Measurements from ENCODE around the gene STX7. TPM values are rescaled to one million over a fixed set of nuclear protein-coding genes. Genes with fewer than 3 reads are reported as not detected.

Gene STX7
- total RNA-seq, 1 experiment from 2014 or later: 41.0 TPM

GRCh38 chr6:132491303-132491702, 21.6 kb downstream of the STX7 start:
- Mint-ChIP-seq H3K27me3 (ENCODE audit: insufficient read depth, unreplicated experiment) (no peaks in the 10 kb centered on the region), H3K9me3 (ENCODE audit: unreplicated experiment) (no peaks in the 10 kb centered on the region), H3K27ac (ENCODE audit: unreplicated experiment) (no peak overlapping the region), H3K36me3 (ENCODE audit: insufficient read depth, unreplicated experiment) (peaks cover 13% of the 10 kb centered on the region), H3K4me3 (ENCODE audit: unreplicated experiment) (no peak overlapping the region), H3K4me1 (ENCODE audit: low read depth, unreplicated experiment) (no peaks in the 10 kb centered on the region)
- POLR2A ChIA-PET: no interaction called here
- H3K9me3 ChIP-seq: no peaks in the 10 kb centered on the region
- intact Hi-C loops (cut with micrococcal nuclease; ENCODE audit: unreplicated experiment): no loop called here
- no peak for DNase-seq
- H3K27me3 ChIP-seq (replicated peaks; ENCODE audit: control insufficient read depth, insufficient read depth, low read length): no peaks in the 10 kb centered on the region
- no TSS peak for BruUV-seq (replicated peaks)
- no peak overlapping the region for H3K4me3 ChIP-seq (ENCODE audit: low read depth, low read length)
- H3K36me3 ChIP-seq (ENCODE audit: control insufficient read depth, insufficient read depth, low read length): no peaks in the 10 kb centered on the region
- CTCF ChIA-PET: no interaction called here
- H3K4me1 ChIP-seq: no peaks in the 10 kb centered on the region
- TF ChIP-seq CTCF (IDR thresholded peaks at IDR 0.05; ENCODE audit: insufficient read depth in 1 of 2, low read depth in 1 of 2, low read length in 1 of 2, severe bottlenecking in 1 of 2, unreplicated experiment in 1 of 2): no peak

GRCh38 chr6:132490478-132491204, 22.3 kb downstream of the STX7 start:
- Mint-ChIP-seq H3K36me3 (ENCODE audit: insufficient read depth, unreplicated experiment) (peaks cover 13% of the 10 kb centered on the region), H3K27ac (ENCODE audit: unreplicated experiment) (no peak overlapping the region), H3K27me3 (ENCODE audit: insufficient read depth, unreplicated experiment) (no peaks in the 10 kb centered on the region), H3K4me3 (ENCODE audit: unreplicated experiment) (no peak overlapping the region), H3K9me3 (ENCODE audit: unreplicated experiment) (no peaks in the 10 kb centered on the region), H3K4me1 (ENCODE audit: low read depth, unreplicated experiment) (no peaks in the 10 kb centered on the region)
- H3K36me3 ChIP-seq (ENCODE audit: control insufficient read depth, insufficient read depth, low read length): no peaks in the 10 kb centered on the region
- ChIA-PET CTCF (no interaction called here), POLR2A (no interaction called here)
- no TSS peak for BruUV-seq (replicated peaks)
- DNase-seq: no peak
- intact Hi-C loops (cut with micrococcal nuclease; ENCODE audit: unreplicated experiment): no loop called here
- H3K27me3 ChIP-seq (replicated peaks; ENCODE audit: control insufficient read depth, insufficient read depth, low read length): no peaks in the 10 kb centered on the region
- no peak for TF ChIP-seq CTCF (IDR thresholded peaks at IDR 0.05; ENCODE audit: insufficient read depth in 1 of 2, low read depth in 1 of 2, low read length in 1 of 2, severe bottlenecking in 1 of 2, unreplicated experiment in 1 of 2)
- H3K9me3 ChIP-seq: no peaks in the 10 kb centered on the region
- no peak overlapping the region for H3K4me3 ChIP-seq (ENCODE audit: low read depth, low read length)
- H3K4me1 ChIP-seq: no peaks in the 10 kb centered on the region

- Mint-ChIP-seq H3K9me3 (ENCODE audit: unreplicated experiment) (no peaks in the 10 kb centered on the region), H3K27me3 (ENCODE audit: insufficient read depth, unreplicated experiment) (no peaks in the 10 kb centered on the region), H3K4me1 (ENCODE audit: low read depth, unreplicated experiment) (no peaks in the 10 kb centered on the region), H3K4me3 (ENCODE audit: unreplicated experiment) (no peak overlapping the region), H3K36me3 (ENCODE audit: insufficient read depth, unreplicated experiment) (peaks cover 13% of the 10 kb centered on the region), H3K27ac (ENCODE audit: unreplicated experiment) (no peak overlapping the region)
- Histone ChIP-seq H3K36me3 (ENCODE audit: control insufficient read depth, insufficient read depth, low read length) (no peaks in the 10 kb centered on the region), H3K27me3 (replicated peaks; ENCODE audit: control insufficient read depth, insufficient read depth, low read length) (no peaks in the 10 kb centered on the region), H3K4me3 (ENCODE audit: low read depth, low read length) (no peak overlapping the region), H3K9me3 (no peaks in the 10 kb centered on the region), H3K4me1 (no peaks in the 10 kb centered on the region)
- BruUV-seq (replicated peaks): no TSS peak
- TF ChIP-seq CTCF (IDR thresholded peaks at IDR 0.05; ENCODE audit: insufficient read depth in 1 of 2, low read depth in 1 of 2, low read length in 1 of 2, severe bottlenecking in 1 of 2, unreplicated experiment in 1 of 2): no peak
- intact Hi-C loops (cut with micrococcal nuclease; ENCODE audit: unreplicated experiment): no loop called here
- ChIA-PET CTCF (interaction anchor here (0.6 kb wide), 1 partner anchor 25 kb away, joined by 3 read pairs; no protein-coding TSS in a partner anchor), POLR2A (no interaction called here)
- DNase-seq: no peak
Measured at GRCh38 chr6:132490024-132490423, 22.9 kb downstream of the STX7 start.
